NCI-H345 treated with DMSO at 0.1 percent for 48 hours (cell line): ENCODE measurements around the gene JPH3.
"Not testable (repeated sequence)": the region's sequence is repeated elsewhere in the genome, so short reads cannot be mapped to it uniquely, and the experiment has no call there.

Source experiments
- DNase-seq: peaks from one replicate; lab custom pipeline; 2025; ENCODE audit not compliant: unreplicated experiment; lab: John Stamatoyannopoulos, UW

JPH3 gene

DNA sequence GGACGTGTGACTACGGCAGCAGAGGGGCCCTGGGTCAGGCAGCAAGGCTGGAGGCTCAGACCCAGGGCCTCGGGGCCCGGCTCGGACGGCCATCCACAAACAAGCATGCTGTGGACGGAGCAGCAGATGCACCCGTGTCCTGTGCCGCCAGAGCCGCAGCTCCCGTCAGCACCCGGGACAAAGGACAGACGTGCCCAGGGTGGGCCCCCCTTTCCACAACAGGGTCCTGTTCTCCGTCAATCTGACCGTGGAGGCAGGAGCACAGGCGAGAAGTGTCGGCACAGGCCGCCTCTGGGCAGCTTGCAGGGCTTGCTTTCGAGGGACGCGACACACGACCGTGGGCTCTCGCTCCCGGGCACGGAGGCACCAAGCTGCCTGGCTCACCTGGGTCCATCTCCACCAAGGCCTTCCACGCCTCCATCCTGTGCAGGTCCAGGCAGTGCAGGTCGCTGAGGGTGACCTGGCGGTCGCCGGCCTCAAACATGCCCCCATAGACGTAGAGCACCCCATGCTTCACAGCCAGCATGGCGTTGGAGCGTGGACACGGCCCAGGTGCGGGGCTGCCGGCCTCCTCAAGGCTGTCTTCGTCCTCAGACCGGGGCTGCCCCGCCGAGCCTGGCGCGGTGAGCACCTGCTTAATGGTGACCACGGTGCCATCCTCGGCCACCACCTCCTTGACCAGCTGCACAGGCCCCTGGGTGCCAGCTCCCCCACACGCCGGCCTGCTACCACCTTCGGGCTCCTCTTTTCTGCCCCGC lies 106.8 kb downstream of the JPH3 start:
- no peak for DNase-seq

DNA sequence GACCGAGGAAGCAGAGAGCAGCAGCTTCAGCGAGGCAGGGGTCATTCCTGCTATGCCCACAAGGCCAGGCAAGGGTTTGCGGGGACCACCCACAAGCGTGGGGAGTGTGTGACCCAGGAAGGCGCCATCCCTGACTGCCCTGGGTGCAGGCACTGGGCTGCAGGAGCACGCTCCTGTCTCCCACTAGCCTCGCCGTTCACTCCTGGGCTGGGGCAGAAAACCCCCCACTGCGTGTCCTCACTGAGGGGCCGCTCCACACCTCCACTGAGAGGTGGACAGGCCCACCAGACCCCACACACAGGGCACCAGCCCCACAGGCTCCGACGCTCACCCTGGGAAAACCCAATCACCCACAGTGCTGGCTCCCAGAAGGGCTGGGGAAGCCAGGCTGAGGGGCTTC lies 107.4 kb downstream of the JPH3 start:
- DNase-seq: no peak

DNA sequence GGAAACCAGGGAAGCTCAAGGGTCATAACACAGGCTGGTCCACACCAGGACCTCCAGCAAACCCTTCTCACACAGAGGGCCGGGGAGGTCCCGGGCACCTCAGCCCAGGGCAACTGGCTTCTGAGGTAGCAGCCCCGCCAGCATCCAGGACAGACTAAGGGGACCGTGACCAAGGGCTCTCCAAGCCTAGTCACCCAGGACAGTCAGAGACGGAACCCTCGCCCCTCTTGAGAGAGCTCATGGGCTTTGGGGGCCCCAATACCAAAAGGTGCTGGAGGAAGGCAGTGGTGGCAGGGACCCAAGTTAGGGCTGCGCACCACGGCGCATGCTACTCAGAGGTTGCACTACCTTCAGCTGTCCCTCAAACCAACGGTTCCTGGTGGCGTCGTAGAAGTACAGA lies 108.6 kb downstream of the JPH3 start:
- DNase-seq: no peak

DNA sequence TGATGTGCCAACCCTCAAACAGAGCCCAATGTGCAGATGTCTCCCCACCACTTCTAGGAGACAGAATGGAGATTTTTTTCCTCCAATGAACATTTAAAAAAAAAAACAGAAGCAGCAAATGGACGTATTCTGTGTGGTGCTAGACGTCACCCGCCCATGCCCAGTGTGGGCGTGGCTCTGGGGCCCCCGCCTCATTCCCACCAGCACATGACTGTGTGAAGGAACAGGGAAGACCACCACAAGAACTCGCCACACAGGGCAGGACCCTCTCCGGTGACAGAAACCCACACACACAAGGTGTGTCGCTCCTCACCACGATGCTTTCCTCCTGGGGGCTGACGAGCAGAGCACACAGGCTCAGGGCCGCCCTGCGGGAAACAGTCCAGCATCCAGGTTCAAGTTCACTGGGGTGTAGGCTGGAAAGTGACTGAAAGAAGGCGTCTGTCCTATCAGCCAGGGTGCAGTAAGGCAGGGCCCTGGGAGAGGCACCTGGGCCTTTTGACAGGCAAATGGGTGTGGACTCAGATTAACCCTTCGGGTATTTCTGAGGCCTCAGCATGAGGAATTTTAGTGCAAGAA lies 110.0 kb downstream of the JPH3 start:
- DNase-seq: no peak

DNA sequence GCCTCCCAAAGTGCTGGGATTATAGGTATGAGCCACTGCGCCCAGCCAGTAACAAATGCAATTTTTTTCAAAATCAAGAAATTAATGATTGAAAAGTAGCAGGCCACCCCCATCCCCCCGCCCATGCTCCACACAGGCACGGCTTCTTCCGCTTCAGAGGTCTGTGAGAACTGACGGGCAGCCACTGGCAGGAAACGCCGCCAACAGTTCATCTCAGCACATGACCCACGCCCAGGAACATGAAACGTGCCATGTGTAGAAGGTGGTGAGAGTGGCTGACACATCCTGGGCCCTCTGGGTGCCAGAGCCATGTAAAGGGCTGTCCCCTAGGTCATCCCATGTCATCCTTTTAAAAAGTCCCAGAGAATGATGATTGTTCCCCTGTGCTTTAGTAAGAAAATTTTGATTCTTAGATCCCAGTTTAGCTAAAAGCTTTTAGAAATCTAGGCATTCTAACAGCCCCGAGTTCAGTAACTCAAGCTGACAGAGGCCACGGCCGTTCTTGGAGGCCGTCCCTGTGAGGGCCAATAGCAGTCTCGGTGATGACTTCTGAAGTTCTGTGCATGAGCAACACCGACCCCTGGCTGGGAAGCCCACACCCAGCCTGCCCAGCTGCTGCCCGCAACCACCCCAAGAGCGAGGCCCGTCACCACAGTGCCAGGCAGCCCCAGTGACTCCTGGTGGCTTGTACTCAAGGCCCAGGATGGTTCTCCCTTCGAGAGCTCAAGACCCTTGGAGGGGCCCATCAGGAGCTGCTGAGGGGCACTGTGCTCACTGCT lies 111.3 kb downstream of the JPH3 start:
- no peak for DNase-seq

DNA sequence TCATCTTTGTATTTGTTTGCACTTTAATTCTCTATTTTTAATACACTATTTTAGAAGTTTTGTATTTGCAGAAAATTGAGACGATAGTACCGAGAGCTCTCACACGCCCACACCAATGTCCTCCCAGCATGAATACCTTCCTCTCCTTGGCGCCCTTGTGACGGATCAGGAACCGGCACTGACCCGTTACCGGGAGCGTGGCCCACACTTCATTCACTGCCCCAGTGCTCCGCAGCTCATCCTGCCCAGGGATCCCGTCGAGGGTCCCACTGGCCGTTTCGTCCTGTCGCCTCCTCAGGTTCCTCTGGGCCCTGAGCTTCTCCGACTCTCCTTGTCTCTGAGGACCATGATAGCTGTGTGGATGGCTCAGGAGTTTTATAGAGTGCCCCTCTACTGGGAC lies 112.9 kb downstream of the JPH3 start:
- DNase-seq: no peak

DNA sequence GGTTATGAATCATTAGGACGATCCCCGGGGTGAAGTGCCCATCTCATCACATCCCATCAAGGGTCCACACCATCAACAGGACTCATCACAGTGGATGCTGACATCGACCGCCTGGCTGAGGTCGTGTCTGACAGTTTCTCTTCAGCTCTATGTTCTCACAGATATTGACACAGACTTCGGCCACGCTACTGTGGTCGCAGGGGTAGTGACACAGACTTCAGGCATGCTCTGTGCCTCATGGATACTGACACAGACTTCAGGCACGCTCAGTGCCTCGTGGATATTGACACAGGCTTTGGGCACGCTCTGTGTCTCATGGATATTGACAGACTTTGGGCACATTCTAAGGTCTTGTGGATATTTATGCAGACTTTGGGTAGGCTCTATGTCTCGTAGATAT lies 113.3 kb downstream of the JPH3 start:
- DNase-seq: no peak

DNA sequence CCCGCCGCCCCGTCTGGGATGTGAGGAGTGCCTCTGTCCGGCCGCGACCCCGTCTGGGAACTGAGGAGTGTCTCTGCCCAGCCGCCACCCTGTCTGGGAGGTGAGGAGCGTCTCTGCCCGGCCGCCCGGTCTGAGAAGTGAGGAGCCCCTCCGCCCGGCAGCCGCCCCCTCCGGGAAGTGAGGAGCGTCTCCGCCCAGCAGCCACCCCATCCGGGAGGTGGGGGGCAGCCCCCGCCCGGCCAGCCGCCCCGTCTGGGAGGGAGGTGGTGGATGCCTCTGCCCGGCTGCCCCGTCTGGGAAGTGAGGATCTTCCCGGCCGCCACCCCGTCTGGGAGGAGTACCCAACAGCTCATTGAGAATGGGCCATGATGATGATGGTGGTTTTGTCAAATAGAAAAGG lies 116.5 kb downstream of the JPH3 start:
- DNase-seq: not testable (repeated sequence)

DNA sequence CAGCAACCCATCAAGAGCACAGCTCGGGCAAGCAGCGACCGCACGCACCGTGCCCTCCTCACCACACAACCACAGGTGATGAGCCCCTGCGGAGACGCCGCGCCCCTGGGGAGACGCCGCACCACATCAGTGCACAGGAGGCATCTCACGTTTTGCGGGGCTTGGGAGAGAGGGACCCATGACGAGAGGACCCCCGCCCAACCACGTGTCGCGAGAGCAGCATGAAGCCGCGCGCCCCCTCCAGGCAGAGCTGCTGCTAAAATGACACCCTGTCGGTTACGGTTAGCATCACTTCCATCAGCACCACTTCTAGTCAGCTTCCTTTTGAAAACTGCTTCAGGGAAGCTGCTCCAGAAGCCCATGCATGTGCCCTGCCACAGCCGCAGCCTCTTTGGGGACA lies 118.1 kb downstream of the JPH3 start:
- DNase-seq: no peak

DNA sequence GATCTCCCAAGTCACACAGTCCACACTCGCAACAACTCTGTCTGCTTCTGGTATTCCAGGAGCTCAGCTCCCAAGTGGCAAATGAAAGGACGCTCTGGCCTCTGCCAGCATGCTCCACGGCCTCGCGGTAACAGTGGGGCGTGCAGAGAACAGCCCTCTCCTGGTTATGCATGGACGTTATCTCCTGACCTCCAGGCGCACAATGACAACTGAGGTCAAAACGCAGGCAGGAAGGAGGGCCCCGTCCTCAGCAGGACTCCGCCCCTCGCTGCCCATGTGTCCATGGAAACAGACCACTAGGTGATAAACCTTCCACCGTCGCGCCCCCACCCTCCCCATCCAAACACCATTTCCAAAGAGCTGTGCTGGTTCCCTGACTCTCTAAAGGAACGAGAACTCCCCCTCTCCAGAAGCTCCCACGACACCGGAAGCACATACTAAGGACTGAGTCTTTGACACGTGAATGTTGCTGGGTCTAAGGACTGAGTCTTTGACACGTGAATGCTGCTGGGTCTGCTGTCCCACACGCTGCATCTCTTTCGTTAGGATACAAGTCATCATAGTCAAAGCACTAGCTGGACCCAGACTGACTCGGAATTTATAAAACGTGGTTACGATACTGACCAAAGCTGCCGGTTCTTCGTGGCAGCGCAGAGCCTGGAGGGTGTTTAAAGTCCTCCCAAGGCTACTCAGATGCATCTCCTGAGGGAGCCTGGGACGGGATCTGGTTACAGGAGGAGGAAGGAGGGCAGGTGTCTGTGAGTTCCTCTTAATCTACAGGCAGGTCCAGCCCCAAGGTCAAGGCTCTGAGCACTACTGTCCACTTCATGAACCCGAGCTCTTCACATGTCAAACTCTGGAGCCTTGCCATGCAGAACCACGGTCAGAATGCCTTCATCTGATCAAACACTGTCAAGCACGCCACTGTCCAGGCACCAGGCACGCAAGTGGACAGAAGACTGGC lies 119.6 kb downstream of the JPH3 start:
- no peak for DNase-seq

DNA sequence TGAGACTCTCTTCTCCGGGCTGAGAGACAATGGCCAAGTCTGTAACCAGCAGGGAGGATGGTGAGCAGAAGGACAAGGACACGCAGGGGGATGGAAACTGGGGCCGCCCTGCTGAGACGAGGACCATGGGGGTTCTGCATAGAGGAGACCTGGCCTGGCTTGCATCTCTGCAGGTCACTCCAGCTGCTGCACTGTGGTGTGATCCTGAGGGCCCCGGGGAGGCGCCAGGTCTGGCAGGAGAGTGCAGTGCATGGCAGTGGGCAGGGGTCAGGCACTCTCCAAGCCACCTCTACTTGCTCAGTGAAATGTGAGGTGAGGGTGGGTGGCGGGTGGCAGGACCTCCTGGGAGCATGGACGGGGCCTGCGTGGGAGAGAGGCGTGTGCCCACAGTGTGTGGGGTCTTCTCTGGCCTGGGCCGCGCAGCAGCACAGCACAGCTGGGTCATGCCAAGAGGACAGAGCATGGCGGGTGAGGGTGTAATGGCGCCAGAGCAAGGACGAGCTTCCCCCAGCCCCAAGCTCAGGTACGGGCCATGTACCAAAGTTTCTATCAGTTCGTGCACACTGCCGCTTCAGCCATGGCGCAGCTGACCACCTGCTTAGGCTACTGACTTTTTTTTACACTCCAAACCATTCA lies 120.4 kb downstream of the JPH3 start:
- DNase-seq: no peak

DNA sequence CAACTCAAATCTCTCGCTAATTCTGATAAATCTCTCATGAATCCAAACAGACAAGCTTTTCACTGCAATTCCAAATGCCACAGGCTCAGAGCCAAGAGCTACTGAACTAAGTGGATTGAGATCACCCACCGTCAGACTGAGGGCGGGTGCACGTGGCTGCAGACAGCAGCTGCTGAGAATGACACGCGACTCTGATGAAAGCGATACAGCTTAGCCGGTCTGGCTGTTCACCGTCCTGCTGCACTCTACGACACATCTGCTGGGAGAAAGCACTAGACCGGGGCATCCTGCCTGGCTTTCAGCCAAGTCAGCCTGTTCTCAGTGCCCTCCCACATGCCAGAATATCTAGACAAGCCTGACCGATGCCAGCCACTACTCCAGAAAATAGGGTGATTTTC lies 120.9 kb downstream of the JPH3 start:
- peak; percentile 88 for DNase-seq

DNA sequence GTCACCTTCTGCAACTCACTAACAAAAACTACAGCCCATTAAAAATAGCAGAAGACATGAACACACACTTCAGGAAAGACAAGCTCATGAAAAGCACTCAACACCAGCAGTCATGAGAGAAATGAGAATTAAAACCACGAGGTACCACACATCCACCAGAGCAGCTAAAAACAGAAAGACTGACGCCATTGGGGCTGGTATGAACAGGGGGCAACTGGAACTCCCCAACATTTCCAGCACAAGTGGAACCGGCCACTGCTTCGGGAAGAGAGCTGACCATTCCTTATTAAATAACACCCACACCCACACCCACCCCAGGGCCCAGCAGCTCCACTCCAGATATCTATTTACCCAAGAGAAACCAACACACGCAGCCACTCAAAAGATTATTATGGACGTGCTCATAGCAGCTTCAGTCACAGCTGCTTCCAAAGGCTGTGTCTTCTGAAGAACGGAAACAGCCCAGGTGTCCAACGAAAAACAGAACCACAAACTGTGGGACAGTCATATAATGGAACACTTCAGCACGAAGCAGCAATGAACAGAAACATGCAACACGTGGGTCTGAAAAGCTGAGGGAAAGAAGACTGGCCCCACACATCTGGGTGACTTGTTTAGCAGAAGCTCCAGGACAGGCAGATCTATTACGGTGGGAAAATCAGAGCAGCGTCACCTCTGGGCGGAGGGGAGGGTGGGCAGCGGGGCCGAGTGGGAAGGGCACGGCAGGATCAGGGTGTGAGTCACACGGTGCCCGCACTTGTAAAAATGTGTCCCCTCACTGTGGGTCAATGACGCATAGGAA lies 122.4 kb downstream of the JPH3 start:
- no peak for DNase-seq

DNA sequence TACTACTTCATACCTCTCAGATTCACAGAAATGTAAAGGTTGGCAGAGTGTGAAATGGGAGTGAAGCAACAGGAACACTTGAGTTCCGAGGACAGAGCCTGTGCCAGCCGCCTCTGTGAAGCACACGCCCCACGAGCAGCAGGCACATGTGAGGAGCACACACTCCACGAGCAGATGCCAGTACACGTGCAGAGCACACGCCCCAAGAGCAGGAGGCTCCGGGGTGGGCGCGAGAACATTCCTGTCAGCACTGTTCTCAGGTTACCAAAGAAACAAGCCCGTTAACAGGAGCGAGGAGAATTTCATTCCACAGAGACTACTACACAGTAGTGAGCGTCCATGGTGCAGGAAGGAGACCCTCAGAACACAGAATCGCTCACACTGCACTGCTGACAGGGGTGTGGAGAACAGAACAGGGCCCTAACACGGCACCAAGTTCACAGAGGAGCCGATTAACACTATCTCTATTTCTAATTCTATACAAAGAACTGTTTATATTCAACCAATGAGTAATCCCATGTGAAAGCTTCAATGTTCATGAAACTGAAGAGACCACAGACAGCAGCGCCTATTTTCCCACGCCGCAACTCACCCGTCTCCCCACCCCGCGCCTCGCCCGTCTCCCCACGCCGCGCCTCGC lies 123.4 kb downstream of the JPH3 start:
- DNase-seq: no peak

DNA sequence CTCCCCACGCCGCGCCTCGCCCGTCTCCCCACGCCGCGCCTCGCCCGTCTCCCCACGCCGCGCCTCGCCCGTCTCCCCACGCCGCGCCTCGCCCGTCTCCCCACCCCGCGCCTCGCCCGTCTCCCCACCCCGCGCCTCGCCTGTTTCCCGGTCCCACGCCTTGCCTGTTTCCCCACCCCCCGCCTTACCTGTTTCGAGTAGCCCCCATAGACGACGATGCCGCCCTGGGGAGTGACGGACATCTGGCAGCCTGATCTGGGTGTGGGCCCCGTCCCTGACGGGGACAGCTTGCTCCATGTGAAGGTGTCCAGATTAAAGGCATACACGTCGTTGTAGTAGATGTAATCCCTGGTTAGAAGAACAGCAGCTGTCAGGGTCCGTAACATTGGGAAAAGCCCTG lies 124.3 kb downstream of the JPH3 start:
- DNase-seq: not testable (repeated sequence)

DNA sequence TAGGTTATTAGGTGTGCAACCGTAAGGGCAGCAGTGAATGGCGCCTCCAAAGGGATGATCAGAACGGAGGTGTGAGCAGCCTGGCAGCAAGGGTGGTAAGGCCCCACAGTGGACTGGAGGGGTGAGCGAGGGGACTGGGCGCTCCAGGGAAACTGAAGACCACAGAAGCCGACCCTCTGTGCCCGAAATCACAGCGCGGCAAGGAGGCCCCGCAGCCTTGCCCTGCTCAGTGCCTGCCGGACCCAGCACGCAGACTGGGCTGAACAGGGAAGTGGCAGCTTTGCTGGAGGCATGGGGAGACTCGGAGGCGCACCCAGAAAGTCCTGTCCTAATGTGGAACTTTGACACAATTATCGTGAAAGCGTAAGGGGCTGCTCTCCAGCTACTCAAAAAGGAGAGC lies 125.0 kb downstream of the JPH3 start:
- no peak for DNase-seq

DNA sequence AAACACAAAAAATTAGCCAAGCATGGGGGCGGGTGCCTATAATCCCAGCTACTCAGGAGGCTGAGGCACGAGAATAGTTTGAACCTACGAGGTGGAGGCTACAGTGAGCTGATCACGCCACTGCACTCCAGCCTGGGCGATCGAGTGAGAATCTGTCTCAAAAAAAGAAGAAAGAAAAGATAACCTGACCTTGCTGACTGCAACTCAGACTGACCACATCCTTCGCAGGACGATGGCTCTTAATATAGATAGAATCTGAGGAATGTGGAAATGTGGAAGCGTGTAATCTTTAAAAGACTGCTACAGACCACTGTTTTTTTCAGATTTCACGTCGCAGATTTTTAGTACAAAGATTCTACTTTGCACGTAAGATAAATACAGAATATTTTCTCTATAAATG lies 125.7 kb downstream of the JPH3 start:
- no peak for DNase-seq

DNA sequence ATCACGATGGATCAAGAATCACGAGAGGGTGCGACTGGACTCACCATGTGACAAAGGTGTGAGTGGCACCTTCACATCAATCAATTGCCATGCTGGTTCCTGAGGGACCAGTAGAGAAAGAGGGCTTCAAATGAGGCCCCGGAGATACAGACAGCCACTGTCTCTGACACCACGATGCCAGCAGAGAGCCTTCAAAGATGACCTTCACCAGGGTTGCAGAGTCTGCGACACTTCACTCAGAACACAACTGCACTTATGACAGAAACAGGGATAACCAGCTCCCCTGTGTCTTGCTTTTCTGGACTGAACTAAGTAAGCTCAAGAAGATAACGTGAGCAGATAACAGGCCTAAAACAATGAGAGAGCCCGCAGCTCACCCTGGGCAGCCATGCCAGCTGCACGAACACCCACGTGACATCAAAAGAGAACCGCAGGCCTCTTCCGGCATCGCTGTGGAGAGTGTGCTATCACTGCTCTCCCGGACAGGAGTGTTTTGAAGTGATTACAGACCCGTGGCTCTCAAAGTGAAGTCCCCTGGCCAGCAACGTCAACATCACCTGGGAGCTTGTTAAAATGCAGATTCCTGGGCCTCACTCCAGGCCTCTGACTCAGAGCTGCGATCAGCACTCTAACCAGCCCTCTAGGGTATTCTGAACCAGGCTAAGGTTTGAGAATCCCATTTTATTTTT lies 127.1 kb downstream of the JPH3 start:
- no peak for DNase-seq

DNA sequence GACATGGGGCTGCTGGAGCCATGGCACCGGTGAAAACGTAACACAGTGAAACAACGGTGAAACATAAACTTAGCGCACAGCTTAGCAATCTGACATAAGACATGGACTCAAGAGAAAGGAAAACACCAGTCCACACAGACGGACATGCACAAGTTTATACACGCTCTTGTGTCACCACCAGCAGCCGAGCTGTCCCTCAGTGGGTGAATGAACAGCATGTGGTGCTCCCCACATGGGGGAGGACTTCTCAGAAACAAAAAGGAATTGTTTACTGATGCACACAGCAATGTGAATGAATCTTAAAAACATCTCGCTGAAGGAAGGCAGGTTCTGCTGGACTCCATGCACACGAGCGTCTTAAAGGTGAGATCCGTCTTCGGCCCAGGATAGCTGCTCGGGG lies 129.3 kb downstream of the JPH3 start:
- no peak for DNase-seq
